Measurements from ENCODE around the gene MYOF.

DNA sequence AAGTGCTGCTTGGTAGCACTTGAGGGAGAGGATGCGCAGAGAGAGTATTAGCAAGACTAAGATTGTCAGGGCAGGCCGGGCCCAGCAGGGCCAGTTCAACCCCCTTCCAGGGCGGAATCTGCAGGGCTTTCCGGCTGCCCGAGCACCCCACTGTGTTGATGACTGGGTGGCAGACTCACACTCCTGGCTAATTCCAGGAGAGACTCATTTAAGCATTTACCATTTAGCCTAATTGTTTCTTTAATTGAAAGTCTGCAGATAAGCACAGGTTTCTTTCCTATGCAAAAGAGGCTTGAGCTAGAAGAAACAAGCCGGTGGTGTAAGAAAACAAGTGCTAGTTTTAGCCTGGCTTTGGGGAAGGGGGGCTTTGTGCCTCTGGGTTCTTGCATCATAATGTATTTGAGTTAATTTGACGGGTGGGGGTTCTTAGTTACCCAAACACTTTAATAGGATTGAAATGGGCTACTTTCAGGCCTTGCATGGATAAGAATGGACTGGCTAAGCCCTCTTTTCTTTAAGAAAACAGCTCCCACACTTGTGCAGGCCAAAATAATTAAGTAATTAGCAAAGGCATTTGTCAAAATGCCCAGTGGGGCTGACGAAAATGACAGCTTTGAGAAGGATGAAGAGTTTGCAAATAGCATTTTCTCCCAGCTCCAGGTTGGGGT lies 201.3 kb downstream of the MYOF start:
- TF ChIP-seq ARNTL (CRISPR knock-in tag; IDR thresholded peaks at IDR 0.05; ENCODE audit: borderline replicate concordance, low read depth): no peak
- no peak for TF ChIP-seq RARB (CRISPR knock-in tag; IDR thresholded peaks at IDR 0.05)
- TF ChIP-seq ZFP3 (CRISPR knock-in tag; IDR thresholded peaks at IDR 0.05): no peak
- no peak for TF ChIP-seq PATZ1 (CRISPR knock-in tag; IDR thresholded peaks at IDR 0.05; ENCODE audit: borderline replicate concordance)
- TF ChIP-seq TCF4 (CRISPR knock-in tag; IDR thresholded peaks at IDR 0.05; ENCODE audit: borderline replicate concordance): no peak
- TF ChIP-seq ZNF8 (CRISPR knock-in tag; IDR thresholded peaks at IDR 0.05): no peak
- no peak for TF ChIP-seq ZNF70 (CRISPR knock-in tag; IDR thresholded peaks at IDR 0.05)

Measured in SK-N-SH treated with all-trans-retinoic acid at 6 μM for 48 hours (cell line).